Spleen (tissue), 11 donors: Measurements from ENCODE around the gene CCNH. TPM values are rescaled to one million over a fixed set of nuclear protein-coding genes. Genes with fewer than 3 reads are reported as not detected.

ENCODE experiments used
- DNase-seq: peaks from one replicate; pipeline ENCODE4 v3.0.0-alpha.2; 2020
- H3K27ac ChIP-seq, 8 donors: fragments of 200-600 bp; sonication (generic) in 7 of 8; 1 replicate in 4 of 8; 2 replicates in 4 of 8; pipeline versions ENCODE4 v1.5.0 to v1.8.0; 2016 to 2021; ENCODE audit warnings: inconsistent platforms in 4 of 8, mild to moderate bottlenecking in 4 of 8, moderate library complexity in 1 of 8
- H3K27me3 ChIP-seq, 7 donors: fragments of 200-600 bp; sonication (generic) in 6 of 7; replicated peaks in 1 of 7; 1 replicate in 4 of 7; 2 replicates in 3 of 7; pipeline versions ENCODE4 v1.5.0 to v1.8.0; 2016 to 2021; ENCODE audit warnings: inconsistent platforms in 3 of 7, mild to moderate bottlenecking in 1 of 7
- H3K36me3 ChIP-seq, 6 donors: fragments of 200-600 bp; sonication (generic) in 5 of 6; 1 replicate in 4 of 6; 2 replicates in 2 of 6; pipeline versions ENCODE4 v1.5.0 to v1.8.0; 2016 to 2021; ENCODE audit warnings: inconsistent platforms in 2 of 6
- H3K4me1 ChIP-seq, 6 donors: fragments of 200-600 bp; sonication (generic) in 5 of 6; 1 replicate in 3 of 6; 2 replicates in 3 of 6; pipeline versions ENCODE4 v1.5.0 to v1.8.0; 2016 to 2021; ENCODE audit warnings: inconsistent platforms in 3 of 6
- H3K4me3 ChIP-seq, 8 donors: fragments of 200-600 bp; sonication (generic) in 7 of 8; 1 replicate in 4 of 8; 2 replicates in 4 of 8; pipeline versions ENCODE4 v1.5.0 to v1.8.0; 2016 to 2021; ENCODE audit warnings: inconsistent platforms in 4 of 8, mild to moderate bottlenecking in 4 of 8, moderate library complexity in 2 of 8
- H3K9me3 ChIP-seq, 8 donors: fragments of 200-600 bp; sonication (generic) in 7 of 8; 1 replicate in 4 of 8; 2 replicates in 4 of 8; pipeline versions ENCODE4 v1.5.0 to v1.8.0; 2016 to 2021; ENCODE audit warnings: inconsistent platforms in 4 of 8
- CTCF ChIP-seq, 11 experiments: fragments of 200-600 bp in 7 of 11; fragments of 450-650 bp in 4 of 11; sonication (generic) in 4 of 11; IDR thresholded peaks in 8 of 11; conservative IDR thresholded peaks in 3 of 11; 1 replicate in 7 of 11; 2 replicates in 4 of 11; pipeline versions ENCODE4 v1.4.0 to v1.8.0; 2016 to 2021; ENCODE audit warnings: antibody characterized with exemption in 11 of 11, inconsistent platforms in 4 of 11, mild to moderate bottlenecking in 1 of 11
- POLR2A ChIP-seq, 3 donors: fragments of 450-650 bp; IDR thresholded peaks; one replicate each; pipeline ENCODE4 v1.5.1; 2017; ENCODE audit warnings: antibody characterized with exemption in 3 of 3, mild to moderate bottlenecking in 1 of 3
- POLR2AphosphoS5 ChIP-seq, 3 donors: sonication (generic); formaldehyde crosslinking; IDR thresholded peaks; one replicate each; pipeline ENCODE4 v1.5.1; 2017; ENCODE audit warnings: antibody characterized with exemption in 3 of 3
- WGBS, 5 donors: extraction: QIAGEN DNeasy Blood & Tissue Kit in 3 of 5; methylation state at CpG; one replicate each; pipeline versions ENCODE4 v1.1.5 to v1.1.7; 2013 to 2018; 5-methylcytosine and 5-hydroxymethylcytosine counted together
- intact Hi-C: fragments of 100-400 bp; cut with DNase I; formaldehyde crosslinking; loops from one replicate; pipeline ENCODE4 v1.15.0; 2023; ENCODE audit warnings: low total_unique reads
- polyA plus RNA-seq, 3 donors: library from polyadenylated mRNA; stranded (reverse); fragments of 200-250 nt; gene quantifications; one replicate each; pipeline ENCODE4 v1.2.1, GENCODE V29; 2013
- total RNA-seq, 7 donors: library from RNA; depleted of rRNA in 3 of 7; stranded (reverse); fragments of >200 nt in 3 of 7; fragmentation: NEBNext Ultra II Directional in 4 of 7; extraction: Animal tissue kit (Norgen Biotek cat#: 25700) in 4 of 7; gene quantifications; one replicate each; pipeline versions ENCODE4 v1.1.0 to v1.2.1, GENCODE V29; 2016 to 2021
- donor health status: healthy with polysubstance abuse.
- donor health status: DM: no; HTN: no; CAD: no; lungs with moderate emphysema.
- donor health status: DM: no; HTN: no; CAD: no.
- donor health status: Bipolar disorder and iron deficiency.
- donor health status: healthy.
- donor health status: DM: no; HTN: no; CAD: no.
- donor health status: DM: yes; HTN: yes; CAD: no.

Gene CCNH
- total and polyA plus RNA-seq, 10 donors = 32.5 to 188 (median 70.8) TPM

- no peaks in the 10 kb centered on the region for H3K4me1 ChIP-seq
- TF ChIP-seq POLR2A (IDR thresholded peaks at IDR 0.05) = no peak
- no peak for TF ChIP-seq CTCF (IDR thresholded peaks at IDR 0.05 in 8 of 11, conservative IDR thresholded peaks at IDR 0.05 in 3 of 11)
- no peak for TF ChIP-seq POLR2AphosphoS5 (IDR thresholded peaks at IDR 0.05)
- 73 to 91% (median 86%) methylated on average over 1 of the region's 1 CpG for WGBS, 5 donors
- H3K36me3 ChIP-seq = no peaks in the 10 kb centered on the region
- H3K9me3 ChIP-seq = peaks cover 0 to 5% (median 0%) of the 10 kb centered on the region in 8 donors
- intact Hi-C loops = no loop called here
- no peaks in the 10 kb centered on the region for H3K27me3 ChIP-seq
- DNase-seq = no peak
- H3K4me3 ChIP-seq = no peak overlapping the region
- no peak overlapping the region for H3K27ac ChIP-seq
These were observed 29.7 kb upstream of the CCNH start for GRCh38 chr5:87442419-87442818.

DNA sequence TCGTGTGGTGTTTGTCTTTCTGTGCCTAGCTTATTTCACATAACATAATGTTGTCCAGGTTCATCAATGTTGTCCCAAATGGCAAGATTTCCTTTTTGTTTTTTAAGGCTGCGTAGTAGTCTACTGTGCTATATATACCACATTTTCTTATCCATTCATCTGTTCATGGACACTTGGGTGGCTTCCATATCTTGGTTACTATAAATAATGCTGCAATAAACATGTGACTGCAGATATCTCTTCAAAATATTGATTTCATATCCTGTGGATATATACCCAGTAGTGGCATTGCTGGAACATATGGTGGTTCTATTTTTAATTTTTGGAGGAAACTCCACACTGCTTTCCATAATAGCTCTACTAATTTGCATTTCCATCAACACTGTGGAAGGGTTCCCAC lies 25.5 kb upstream of the CCNH start:
- 80 to 89% (median 84%) methylated on average over 2 of the region's 2 CpGs for WGBS, 5 donors
- H3K4me1 ChIP-seq = no peaks in the 10 kb centered on the region
- no peaks in the 10 kb centered on the region for H3K27me3 ChIP-seq
- intact Hi-C loops = no loop called here
- no peak for DNase-seq
- no peaks in the 10 kb centered on the region for H3K36me3 ChIP-seq
- no peak overlapping the region for H3K27ac ChIP-seq
- TF ChIP-seq CTCF (IDR thresholded peaks at IDR 0.05 in 8 of 11, conservative IDR thresholded peaks at IDR 0.05 in 3 of 11) = no peak
- no peak for TF ChIP-seq POLR2AphosphoS5 (IDR thresholded peaks at IDR 0.05)
- no peak for TF ChIP-seq POLR2A (IDR thresholded peaks at IDR 0.05)
- no peak overlapping the region for H3K4me3 ChIP-seq
- H3K9me3 ChIP-seq = peaks cover 0 to 5% (median 0%) of the 10 kb centered on the region in 8 donors

DNA sequence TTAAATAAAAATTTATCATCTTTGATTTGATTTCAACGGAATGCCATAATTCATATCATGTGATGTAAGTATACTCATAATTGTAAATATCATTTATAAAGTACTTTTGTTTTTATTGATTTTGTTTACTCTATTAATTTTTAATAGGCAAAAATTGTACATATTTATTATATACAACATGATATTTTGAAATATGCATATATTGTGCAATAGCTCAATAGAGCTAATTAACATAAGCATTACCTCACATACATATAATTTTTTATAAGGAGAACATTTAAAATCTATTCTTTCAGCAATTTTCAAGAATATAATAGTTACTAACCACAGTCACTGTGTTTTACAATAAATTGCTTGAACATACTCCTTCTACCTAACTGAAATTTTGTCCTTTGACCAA lies 25.0 kb upstream of the CCNH start:
- no peaks in the 10 kb centered on the region for H3K4me1 ChIP-seq
- no peak overlapping the region for H3K27ac ChIP-seq
- no peak overlapping the region for H3K4me3 ChIP-seq
- peaks cover 0 to 5% (median 0%) of the 10 kb centered on the region in 8 donors for H3K9me3 ChIP-seq
- DNase-seq = no peak
- 78 to 91% (median 85%) methylated on average over 1 of the region's 1 CpG for WGBS, 5 donors
- H3K36me3 ChIP-seq = no peaks in the 10 kb centered on the region
- TF ChIP-seq CTCF (IDR thresholded peaks at IDR 0.05 in 8 of 11, conservative IDR thresholded peaks at IDR 0.05 in 3 of 11) (no peak), POLR2A (IDR thresholded peaks at IDR 0.05) (no peak), POLR2AphosphoS5 (IDR thresholded peaks at IDR 0.05) (no peak)
- H3K27me3 ChIP-seq = no peaks in the 10 kb centered on the region
- intact Hi-C loops = no loop called here

DNA sequence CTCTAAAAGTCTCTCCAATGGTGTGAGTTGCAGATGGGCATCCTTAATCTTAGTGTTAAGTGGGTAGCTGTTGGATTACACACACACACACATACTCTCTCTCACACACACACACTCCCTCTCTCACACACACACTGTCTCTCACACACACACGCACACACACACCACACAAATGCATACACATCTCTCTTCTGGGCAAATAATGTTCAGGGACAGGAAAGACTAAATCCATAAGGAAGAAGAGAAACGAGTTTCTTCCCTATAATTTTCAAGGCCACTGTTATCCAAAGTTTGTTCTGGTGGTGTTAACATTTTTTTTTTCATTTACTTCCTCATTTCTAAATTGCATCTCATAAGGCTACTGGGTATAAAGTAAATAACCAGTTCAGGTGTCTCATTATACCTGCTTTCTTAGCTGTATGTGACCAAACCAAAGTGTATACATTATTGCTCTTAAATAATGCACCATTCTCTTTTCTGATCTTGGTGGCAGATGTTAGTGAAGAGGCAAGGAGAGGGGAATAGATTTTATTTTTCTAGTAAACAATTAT lies 22.5 kb upstream of the CCNH start:
- DNase-seq = no peak
- WGBS, 5 donors = 48 to 58% (median 52%) methylated on average over 2 of the region's 2 CpGs
- peaks cover 0 to 5% (median 0%) of the 10 kb centered on the region in 8 donors for H3K9me3 ChIP-seq
- H3K27me3 ChIP-seq = no peaks in the 10 kb centered on the region
- no peaks in the 10 kb centered on the region for H3K4me1 ChIP-seq
- no peak overlapping the region for H3K4me3 ChIP-seq
- no peak for TF ChIP-seq POLR2A (IDR thresholded peaks at IDR 0.05)
- TF ChIP-seq POLR2AphosphoS5 (IDR thresholded peaks at IDR 0.05) = no peak
- TF ChIP-seq CTCF (IDR thresholded peaks at IDR 0.05 in 8 of 11, conservative IDR thresholded peaks at IDR 0.05 in 3 of 11) = no peak
- H3K36me3 ChIP-seq = no peaks in the 10 kb centered on the region
- intact Hi-C loops = no loop called here
- H3K27ac ChIP-seq = no peak overlapping the region
